ENCODE measurements around the gene COG5. TPM values are rescaled to one million over a fixed set of nuclear protein-coding genes. Genes with fewer than 3 reads are reported as not detected.

The COG5 gene
- total and polyA plus RNA-seq, 8 donors, result 4.1 to 34.7 (median 26.5) TPM

DNA sequence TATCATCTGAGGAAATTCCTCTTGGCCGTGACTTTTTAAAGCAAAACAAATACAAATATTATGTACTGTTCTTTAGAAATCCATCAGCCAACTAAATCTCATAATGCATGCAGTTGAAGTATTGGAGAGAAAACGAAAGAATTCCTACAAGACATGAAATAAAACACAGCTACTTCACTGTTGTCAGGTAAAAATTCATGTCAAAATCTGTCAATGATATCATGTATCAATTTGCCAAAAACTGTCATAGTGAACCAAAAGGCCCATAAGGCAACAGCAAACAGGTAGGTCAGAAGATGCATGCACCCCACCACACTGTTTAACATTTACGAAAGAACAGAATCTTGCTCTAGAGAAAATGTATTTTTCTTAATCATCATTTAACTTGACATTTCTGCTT, 91.6 kb downstream of the COG5 start:
- Histone ChIP-seq H3K27me3 (no peaks in the 10 kb centered on the region), H3K9me3 (no peaks in the 10 kb centered on the region), H3K4me1 (peaks cover 0 to 14% (median 0%) of the 10 kb centered on the region in 3 donors), H3K36me3 (no peaks in the 10 kb centered on the region), H3K4me3 (no peak overlapping the region), H3K27ac (no peak overlapping the region)
- FAIRE-seq (no peak), ATAC-seq (no peak), DNase-seq (no peak)
- TF ChIP-seq, protein P1, sequence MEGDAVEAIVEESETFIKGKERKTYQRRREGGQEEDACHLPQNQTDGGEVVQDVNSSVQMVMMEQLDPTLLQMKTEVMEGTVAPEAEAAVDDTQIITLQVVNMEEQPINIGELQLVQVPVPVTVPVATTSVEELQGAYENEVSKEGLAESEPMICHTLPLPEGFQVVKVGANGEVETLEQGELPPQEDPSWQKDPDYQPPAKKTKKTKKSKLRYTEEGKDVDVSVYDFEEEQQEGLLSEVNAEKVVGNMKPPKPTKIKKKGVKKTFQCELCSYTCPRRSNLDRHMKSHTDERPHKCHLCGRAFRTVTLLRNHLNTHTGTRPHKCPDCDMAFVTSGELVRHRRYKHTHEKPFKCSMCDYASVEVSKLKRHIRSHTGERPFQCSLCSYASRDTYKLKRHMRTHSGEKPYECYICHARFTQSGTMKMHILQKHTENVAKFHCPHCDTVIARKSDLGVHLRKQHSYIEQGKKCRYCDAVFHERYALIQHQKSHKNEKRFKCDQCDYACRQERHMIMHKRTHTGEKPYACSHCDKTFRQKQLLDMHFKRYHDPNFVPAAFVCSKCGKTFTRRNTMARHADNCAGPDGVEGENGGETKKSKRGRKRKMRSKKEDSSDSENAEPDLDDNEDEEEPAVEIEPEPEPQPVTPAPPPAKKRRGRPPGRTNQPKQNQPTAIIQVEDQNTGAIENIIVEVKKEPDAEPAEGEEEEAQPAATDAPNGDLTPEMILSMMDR (IDR thresholded peaks at IDR 0.05), result no peak
- 57 to 70% methylated on average over 3 of the region's 3 CpGs for WGBS, 2 donors
- intact Hi-C loops (cut with DNase I), result no loop called here

DNA sequence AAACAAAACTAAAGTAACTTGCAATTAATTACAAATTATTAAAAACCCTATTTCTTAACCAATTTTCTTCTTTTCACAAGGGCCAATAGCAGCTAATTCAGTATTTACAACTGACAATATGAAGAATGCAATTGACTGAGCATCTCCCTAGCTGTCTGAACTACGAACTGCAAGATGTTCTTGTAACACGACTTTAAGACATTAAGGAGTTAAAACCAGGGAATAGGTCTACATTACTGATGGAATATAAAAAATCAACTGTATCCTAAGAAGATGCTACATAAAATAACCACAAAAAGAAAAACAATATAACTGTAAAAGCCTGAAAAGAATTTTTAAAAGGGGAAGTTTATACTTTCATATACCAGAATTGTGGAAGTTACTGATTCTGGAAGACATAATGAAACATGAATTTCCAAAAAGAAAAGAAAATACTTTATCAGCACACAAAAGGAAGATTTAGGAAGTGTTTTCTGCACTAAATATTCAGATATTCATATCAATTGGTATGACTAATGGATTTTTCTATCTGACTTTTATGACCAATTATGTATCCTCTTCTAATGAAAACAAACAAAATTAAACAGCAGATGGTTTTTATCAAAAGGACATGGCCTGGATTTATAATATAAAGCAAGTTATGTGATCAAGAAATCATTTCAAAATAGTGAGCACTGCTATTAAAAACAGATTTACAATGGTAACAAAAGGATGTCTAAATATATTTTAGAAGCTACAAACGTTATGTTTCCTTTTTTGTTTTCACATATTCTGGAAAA, 92.2 kb downstream of the COG5 start:
- TF ChIP-seq, protein P1 (IDR thresholded peaks at IDR 0.05), result no peak
- DNase-seq (no peak), ATAC-seq (no peak), FAIRE-seq (peak; percentile 53)
- Histone ChIP-seq H3K27ac (no peak overlapping the region), H3K36me3 (no peaks in the 10 kb centered on the region), H3K4me1 (peaks cover 0 to 9% (median 0%) of the 10 kb centered on the region in 3 donors), H3K27me3 (no peaks in the 10 kb centered on the region), H3K4me3 (no peak overlapping the region), H3K9me3 (no peaks in the 10 kb centered on the region)
- intact Hi-C loops (cut with DNase I), result no loop called here
- WGBS, 2 donors, result 72 to 85% methylated on average over 3 of the region's 3 CpGs

- FAIRE-seq (no peak), DNase-seq (no peak), ATAC-seq (no peak)
- TF ChIP-seq, protein P1 (IDR thresholded peaks at IDR 0.05), result no peak
- intact Hi-C loops (cut with DNase I), result loop anchor here in 2 of 3 donors (5.0 to 10.0 kb wide), 2 partner anchors 252 to 405 kb away; no protein-coding TSS in a partner anchor
- 83 to 84% methylated on average over 4 of the region's 4 CpGs for WGBS, 2 donors
- Histone ChIP-seq H3K4me3 (no peak within 1 kb of the TSS), H3K36me3 (no peaks in the 10 kb centered on the region), H3K4me1 (no peaks in the 10 kb centered on the region), H3K9me3 (no peaks in the 10 kb centered on the region), H3K27me3 (no peaks in the 10 kb centered on the region), H3K27ac (no peak within 1 kb of the TSS)
These were observed 93.8 kb downstream of the COG5 start, which contains the start of gene GPR22 for GRCh38 chr7:107469929-107470328. TSS of gene GPR22 (plus strand) at chr7:107470057. CDS start at chr7:107474061, 4,004 bp downstream.

GRCh38 chr7:107468824-107469223, 94.9 kb downstream of the COG5 start:
- WGBS, 2 donors, result 97 to 98% methylated on average over 1 of the region's 1 CpG
- DNase-seq (no peak), ATAC-seq (no peak), FAIRE-seq (peak; percentile 98)
- Histone ChIP-seq H3K27me3 (no peaks in the 10 kb centered on the region), H3K4me3 (no peak overlapping the region), H3K36me3 (no peaks in the 10 kb centered on the region), H3K4me1 (no peaks in the 10 kb centered on the region), H3K9me3 (no peaks in the 10 kb centered on the region), H3K27ac (no peak overlapping the region)
- intact Hi-C loops (cut with DNase I), result loop anchor here in 2 of 3 donors (5.0 to 10.0 kb wide), 2 partner anchors 253 to 406 kb away; no protein-coding TSS in a partner anchor
- TF ChIP-seq, protein P1 (IDR thresholded peaks at IDR 0.05), result no peak

DNA sequence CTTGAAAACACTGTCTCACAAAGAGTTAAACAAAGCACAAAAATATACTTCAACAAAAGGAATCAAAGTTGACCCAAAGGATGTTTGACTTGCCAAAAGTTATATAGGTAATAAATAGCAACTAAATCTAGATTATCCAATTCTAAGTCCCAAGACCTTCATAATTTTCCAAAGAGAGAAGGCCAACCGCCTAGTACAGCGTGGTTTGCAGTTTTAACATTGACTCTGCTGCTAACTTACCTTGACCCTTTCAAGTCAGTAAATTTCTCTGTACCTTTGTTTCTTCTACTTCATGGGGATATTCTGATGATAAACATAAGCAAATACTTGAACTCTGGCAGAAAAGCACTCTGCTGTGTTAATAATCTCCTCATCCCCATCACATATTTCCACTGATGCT, 95.7 kb downstream of the COG5 start:
- intact Hi-C loops (cut with DNase I), result loop anchor here in 2 of 3 donors (5.0 to 10.0 kb wide), 2 partner anchors 254 to 407 kb away; no protein-coding TSS in a partner anchor
- WGBS, 2 donors, result 66% methylated on average over 2 of the region's 2 CpGs
- TF ChIP-seq, protein P1 (IDR thresholded peaks at IDR 0.05), result no peak
- no peak overlapping the region for H3K27ac ChIP-seq
- H3K4me3 ChIP-seq, result no peak overlapping the region
- no peaks in the 10 kb centered on the region for H3K9me3 ChIP-seq
- FAIRE-seq (no peak), DNase-seq (no peak), ATAC-seq (no peak)
- no peaks in the 10 kb centered on the region for H3K4me1 ChIP-seq
- no peaks in the 10 kb centered on the region for H3K27me3 ChIP-seq
- H3K36me3 ChIP-seq, result no peaks in the 10 kb centered on the region
